ENCODE measurements around the gene PYGM.

DNA sequence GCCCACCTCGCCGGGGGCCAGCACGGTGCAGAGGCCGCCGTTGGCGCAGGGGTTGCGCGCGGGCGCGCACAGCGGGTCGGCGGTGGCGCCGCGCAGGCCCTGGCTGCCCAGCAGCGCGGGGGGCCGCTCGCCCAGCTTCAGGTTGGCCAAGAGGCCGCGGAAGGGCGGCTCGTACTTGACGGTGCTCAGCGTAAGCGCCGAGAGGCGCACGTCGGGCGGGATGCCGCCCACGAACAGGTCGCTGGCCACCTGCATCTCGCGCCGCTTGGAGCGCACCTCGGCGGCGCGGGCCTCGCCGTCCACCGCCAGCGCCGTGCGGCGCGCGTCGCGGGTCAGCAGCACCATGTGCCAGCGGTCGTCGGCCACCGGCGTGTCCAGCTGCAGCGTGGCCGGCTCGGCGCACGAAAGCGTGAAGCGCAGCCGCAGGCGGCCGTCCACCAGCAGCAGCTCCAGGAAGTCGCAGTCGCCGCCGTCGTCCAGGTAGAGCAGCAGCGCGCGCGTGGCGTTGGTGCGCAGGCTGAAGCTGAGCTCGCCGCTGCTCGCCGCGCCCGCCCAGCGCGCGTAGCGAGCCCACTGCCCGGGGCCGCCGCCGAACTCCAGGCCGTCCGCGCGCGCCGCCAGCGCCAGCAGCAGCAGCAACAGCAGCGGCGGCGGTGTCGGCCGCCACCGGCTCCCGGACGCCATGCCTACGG lies 46.6 kb downstream of the PYGM start:
- TF ChIP-seq CTCF (IDR thresholded peaks at IDR 0.05; ENCODE audit: insufficient read depth, low read length, poor library complexity, severe bottlenecking) (no peak), EZH2phosphoT487 (conservative IDR thresholded peaks at IDR 0.05; ENCODE audit: low read length) (no peak)
